HepG2 (cell line): ENCODE results near the gene MAGI1. TPM values are rescaled to one million over a fixed set of nuclear protein-coding genes. Genes with fewer than 3 reads are reported as not detected.
A peak's percentile ranks its signal among the peaks of the same experiment; 100 is the strongest.

Experiments
- ATAC-seq: fragments of 200-7000 bp; cut with Tn5 transposase; 3 replicates; pipeline ENCODE4 v1.9.1; 2020; ENCODE audit warnings: mild to moderate bottlenecking, moderate library complexity
- BruUV-seq: library from RNA; stranded (reverse); fragments of 400-500 nt; replicated peaks from 2 replicates; lab custom pipeline; 2021; lab: Mats Ljungman, UMichigan
- CTCF ChIA-PET: fragments of 300-600 bp; formaldehyde crosslinking; extraction: SDS; loops from one replicate; lab custom pipeline; 2021; ENCODE audit warnings: low total read pairs, inconsistent platforms, low intra/inter-chr PET ratio; lab: Yijun Ruan, JAX
- POLR2A ChIA-PET: fragments of 350-600 bp; sonication (Branson Sonifier 250); formaldehyde crosslinking; loops from one replicate; lab custom pipeline; 2020; ENCODE audit warnings: antibody characterized with exemption, inconsistent platforms; lab: Yijun Ruan, JAX
- DNase-seq: peaks from one replicate; pipeline ENCODE4 v3.0.0-alpha.2; 2015; ENCODE audit warnings: low spot score
- FAIRE-seq: peaks from 3 replicates; lab custom pipeline; 2011; peaks lifted over from hg19 to GRCh38; lab: Jason Lieb, UNC
- H2AFZ ChIP-seq: one replicate; pipeline ENCODE4 v1.6.1; 2011; ENCODE audit warnings: low read length, inconsistent platforms
- H3K27ac ChIP-seq: fragments of 300-600 bp; 3 replicates; pipeline ENCODE4 v1.8.0; 2011; ENCODE audit warnings: mixed run types, mild to moderate bottlenecking, mixed read lengths, low read length, inconsistent platforms; ENCODE audit not compliant: insufficient read depth; ENCODE audit errors: extremely low read length
- H3K27me3 ChIP-seq, 2 experiments: fragments of 200-600 bp in 1 of 2; 2 replicates in 1 of 2; 3 replicates in 1 of 2; pipeline versions ENCODE4 v1.6.0 to v1.8.0; 2011; ENCODE audit warnings: low read length in 2 of 2, mild to moderate bottlenecking in 2 of 2, moderate library complexity in 2 of 2, inconsistent platforms in 1 of 2; ENCODE audit not compliant: insufficient read depth in 2 of 2, control insufficient read depth in 1 of 2
- H3K36me3 ChIP-seq, 2 experiments: fragments of 200-600 bp in 1 of 2; replicated peaks in 1 of 2; 2 replicates in 1 of 2; 3 replicates in 1 of 2; pipeline versions ENCODE4 v1.5.1 to v1.8.0; 2011; ENCODE audit warnings: low read length in 2 of 2, inconsistent platforms in 1 of 2; ENCODE audit not compliant: insufficient read depth in 2 of 2, control insufficient read depth in 1 of 2
- H3K4me1 ChIP-seq: 2 replicates; pipeline ENCODE4 v1.5.1; 2012; ENCODE audit warnings: low read length, inconsistent platforms; ENCODE audit not compliant: insufficient read depth
- H3K4me2 ChIP-seq: 2 replicates; pipeline ENCODE4 v1.6.0; 2011; ENCODE audit warnings: low read depth, low read length, inconsistent platforms
- H3K4me3 ChIP-seq, 3 experiments: fragments of 200-600 bp in 1 of 3; sonication (generic), shearing (Covaris generic) in 1 of 3; replicated peaks in 1 of 3; 2 replicates each; pipeline ENCODE4 v1.5.1; 2011 to 2016; ENCODE audit warnings: low read length in 3 of 3, inconsistent platforms in 2 of 3, low read depth in 2 of 3, mild to moderate bottlenecking in 2 of 3, control low read depth in 1 of 3, mixed read lengths in 1 of 3; ENCODE audit not compliant: insufficient read depth in 1 of 3
- H3K79me2 ChIP-seq: one replicate; pipeline ENCODE4 v1.6.1; 2011; ENCODE audit warnings: low read length, inconsistent platforms; ENCODE audit not compliant: insufficient read depth
- H3K9ac ChIP-seq: 2 replicates; pipeline ENCODE4 v1.6.0; 2011; ENCODE audit warnings: mild to moderate bottlenecking, low read depth, low read length, inconsistent platforms; ENCODE audit not compliant: insufficient read depth
- H3K9me3 ChIP-seq: 2 replicates; pipeline ENCODE4 v1.5.1; 2012; ENCODE audit warnings: mild to moderate bottlenecking, low read length
- H4K20me1 ChIP-seq: 2 replicates; pipeline ENCODE4 v1.6.0; 2011; ENCODE audit warnings: inconsistent platforms, mild to moderate bottlenecking, low read length, moderate library complexity; ENCODE audit not compliant: insufficient read depth
- CREB1 ChIP-seq, 2 experiments: fragments of 450-650 bp in 1 of 2; IDR thresholded peaks; 2 replicates each; pipeline ENCODE4 v1.6.1; 2016 to 2017; ENCODE audit warnings: control low read depth in 1 of 2, mild to moderate bottlenecking in 1 of 2, missing compliant biosample characterization in 1 of 2, missing genetic modification characterization in 1 of 2
- HOXA3 ChIP-seq: sonication (generic); formaldehyde crosslinking; IDR thresholded peaks from 2 replicates; pipeline ENCODE4 v1.5.0; 2020; ENCODE audit warnings: missing genetic modification reagents
- KDM3A ChIP-seq: IDR thresholded peaks from 2 replicates; pipeline ENCODE4 v1.6.1; 2018; ENCODE audit warnings: low read depth, missing compliant biosample characterization
- KDM6A ChIP-seq: IDR thresholded peaks from 2 replicates; pipeline ENCODE4 v1.6.1; 2016; ENCODE audit warnings: low read depth
- PHF21A ChIP-seq: sonication (generic); formaldehyde crosslinking; IDR thresholded peaks from 2 replicates; pipeline ENCODE4 v1.5.0; 2020; ENCODE audit warnings: mild to moderate bottlenecking, missing genetic modification reagents
- ZFP36L1 ChIP-seq: sonication (generic); formaldehyde crosslinking; IDR thresholded peaks from 2 replicates; pipeline ENCODE4 v1.8.0; 2022; ENCODE audit warnings: mild to moderate bottlenecking, missing genetic modification reagents, moderate library complexity
- ZFP36L2 ChIP-seq: sonication (generic); formaldehyde crosslinking; IDR thresholded peaks from 2 replicates; pipeline ENCODE4 v1.4.0; 2020; ENCODE audit warnings: missing genetic modification reagents
- ZNF143 ChIP-seq: sonication (generic); formaldehyde crosslinking; IDR thresholded peaks from 2 replicates; pipeline ENCODE4 v1.4.0; 2020; ENCODE audit warnings: missing genetic modification reagents
- ZNF549 ChIP-seq: sonication (generic); formaldehyde crosslinking; IDR thresholded peaks from 2 replicates; pipeline ENCODE4 v1.5.0; 2020; ENCODE audit warnings: missing genetic modification reagents
- WGBS: methylation state at CpG from one replicate; pipeline ENCODE4 v1.1.6; 2017; ENCODE audit warnings: low lambda C conversion rate; 5-methylcytosine and 5-hydroxymethylcytosine counted together
- in situ Hi-C: cut with HindIII; loops from 2 replicates; pipeline ENCODE4 v1.10.0; 2017; ENCODE audit warnings: low pct_unique_long_range_greater_than_20kb; ENCODE audit not compliant: extremely low pct_ligation_motif_present
- intact Hi-C: fragments of 100-400 bp; cut with micrococcal nuclease; formaldehyde crosslinking; loops from one replicate; pipeline ENCODE4 v1.10.0; 2022; ENCODE audit not compliant: unreplicated experiment
- polyA plus RNA-seq, 8 experiments: library from polyadenylated mRNA; depleted of rRNA in 3 of 8; stranded (reverse) in 7 of 8; unstranded in 1 of 8; fragments of >200 nt; fragmentation: Illumina TruSeq in 4 of 8; extraction: Trizol in 4 of 8; gene quantifications; 2 replicates each; pipeline versions ENCODE4 v1.2.1 to v1.2.3, GENCODE V29; 2011 to 2016; ENCODE audit warnings: low read depth in 4 of 8, missing spikeins in 1 of 8, mixed read lengths in 1 of 8; ENCODE audit not compliant: insufficient read depth in 1 of 8
- total RNA-seq, 5 experiments: library from RNA; depleted of rRNA; stranded (reverse); fragments of >200 nt; fragmentation: Illumina TruSeq; extraction: Trizol; gene quantifications; 2 replicates each; pipeline ENCODE4 v1.2.3, GENCODE V29; 2016; ENCODE audit warnings: low read depth in 1 of 5
- TF ChIP-seq, protein P1 (sequence below): sonication (generic); formaldehyde crosslinking; IDR thresholded peaks from 2 replicates; pipeline ENCODE4 v1.4.0; 2020; ENCODE audit warnings: missing genetic modification reagents, mild to moderate bottlenecking, borderline replicate concordance
- TF ChIP-seq, protein P2 (sequence below): sonication (generic); IDR thresholded peaks from 2 replicates; pipeline ENCODE4 v1.6.1; 2016; ENCODE audit warnings: low read depth, borderline replicate concordance
- TF ChIP-seq, protein P3 (sequence below): sonication (generic); formaldehyde crosslinking; IDR thresholded peaks from 2 replicates; pipeline ENCODE4 v1.8.1; 2023; ENCODE audit warnings: mild to moderate bottlenecking, missing genetic modification reagents, borderline replicate concordance
- TF ChIP-seq, protein P4 (sequence below): sonication (generic); formaldehyde crosslinking; IDR thresholded peaks from 2 replicates; pipeline ENCODE4 v1.5.1; 2020; ENCODE audit warnings: missing genetic modification reagents, mild to moderate bottlenecking, borderline replicate concordance
- TF ChIP-seq, protein P5 (sequence below): sonication (generic); formaldehyde crosslinking; IDR thresholded peaks from 2 replicates; pipeline ENCODE4 v1.4.0; 2020; ENCODE audit warnings: missing genetic modification reagents

Gene MAGI1
- total and polyA plus RNA-seq, 2 of the 13 experiments (the other 11 are each of a cell fraction or from before 2014, with no cell fraction given): 22.2 to 26.0 TPM

DNA sequence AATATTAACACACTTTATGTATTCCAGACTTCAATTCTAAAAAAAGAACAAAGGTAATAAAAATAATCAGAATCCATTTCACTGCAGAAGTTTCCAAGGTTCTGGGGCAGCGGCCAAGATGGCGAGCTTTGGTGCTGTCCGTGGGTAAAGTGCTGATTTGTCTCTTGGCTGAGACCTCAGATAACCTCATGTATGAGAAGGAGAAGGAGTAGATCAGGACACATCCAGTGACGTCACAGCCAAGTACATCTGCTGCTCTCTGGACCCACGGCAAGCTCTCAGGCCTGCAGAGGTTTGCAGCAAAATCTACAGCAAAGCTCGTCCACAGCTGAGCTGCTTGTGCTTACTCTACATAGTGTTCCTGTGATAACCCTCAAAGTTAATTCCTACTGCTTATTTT lies 165.7 kb downstream of the MAGI1 start (continued):
- TF ChIP-seq, protein P1, sequence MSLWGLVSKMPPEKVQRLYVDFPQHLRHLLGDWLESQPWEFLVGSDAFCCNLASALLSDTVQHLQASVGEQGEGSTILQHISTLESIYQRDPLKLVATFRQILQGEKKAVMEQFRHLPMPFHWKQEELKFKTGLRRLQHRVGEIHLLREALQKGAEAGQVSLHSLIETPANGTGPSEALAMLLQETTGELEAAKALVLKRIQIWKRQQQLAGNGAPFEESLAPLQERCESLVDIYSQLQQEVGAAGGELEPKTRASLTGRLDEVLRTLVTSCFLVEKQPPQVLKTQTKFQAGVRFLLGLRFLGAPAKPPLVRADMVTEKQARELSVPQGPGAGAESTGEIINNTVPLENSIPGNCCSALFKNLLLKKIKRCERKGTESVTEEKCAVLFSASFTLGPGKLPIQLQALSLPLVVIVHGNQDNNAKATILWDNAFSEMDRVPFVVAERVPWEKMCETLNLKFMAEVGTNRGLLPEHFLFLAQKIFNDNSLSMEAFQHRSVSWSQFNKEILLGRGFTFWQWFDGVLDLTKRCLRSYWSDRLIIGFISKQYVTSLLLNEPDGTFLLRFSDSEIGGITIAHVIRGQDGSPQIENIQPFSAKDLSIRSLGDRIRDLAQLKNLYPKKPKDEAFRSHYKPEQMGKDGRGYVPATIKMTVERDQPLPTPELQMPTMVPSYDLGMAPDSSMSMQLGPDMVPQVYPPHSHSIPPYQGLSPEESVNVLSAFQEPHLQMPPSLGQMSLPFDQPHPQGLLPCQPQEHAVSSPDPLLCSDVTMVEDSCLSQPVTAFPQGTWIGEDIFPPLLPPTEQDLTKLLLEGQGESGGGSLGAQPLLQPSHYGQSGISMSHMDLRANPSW (CRISPR knock-in tag): no peak
- TF ChIP-seq CREB1 (IDR thresholded peaks at IDR 0.05) (peak; percentile 64; the same call in 1 of the 2 replicates), CREB1 (CRISPR knock-in tag; IDR thresholded peaks at IDR 0.05) (no peak), ZFP36L2 (CRISPR knock-in tag) (no peak), ZFP36L1 (CRISPR knock-in tag) (no peak), KDM6A (CRISPR knock-in tag) (no peak), KDM3A (no peak), HOXA3 (CRISPR knock-in tag) (no peak)

DNA sequence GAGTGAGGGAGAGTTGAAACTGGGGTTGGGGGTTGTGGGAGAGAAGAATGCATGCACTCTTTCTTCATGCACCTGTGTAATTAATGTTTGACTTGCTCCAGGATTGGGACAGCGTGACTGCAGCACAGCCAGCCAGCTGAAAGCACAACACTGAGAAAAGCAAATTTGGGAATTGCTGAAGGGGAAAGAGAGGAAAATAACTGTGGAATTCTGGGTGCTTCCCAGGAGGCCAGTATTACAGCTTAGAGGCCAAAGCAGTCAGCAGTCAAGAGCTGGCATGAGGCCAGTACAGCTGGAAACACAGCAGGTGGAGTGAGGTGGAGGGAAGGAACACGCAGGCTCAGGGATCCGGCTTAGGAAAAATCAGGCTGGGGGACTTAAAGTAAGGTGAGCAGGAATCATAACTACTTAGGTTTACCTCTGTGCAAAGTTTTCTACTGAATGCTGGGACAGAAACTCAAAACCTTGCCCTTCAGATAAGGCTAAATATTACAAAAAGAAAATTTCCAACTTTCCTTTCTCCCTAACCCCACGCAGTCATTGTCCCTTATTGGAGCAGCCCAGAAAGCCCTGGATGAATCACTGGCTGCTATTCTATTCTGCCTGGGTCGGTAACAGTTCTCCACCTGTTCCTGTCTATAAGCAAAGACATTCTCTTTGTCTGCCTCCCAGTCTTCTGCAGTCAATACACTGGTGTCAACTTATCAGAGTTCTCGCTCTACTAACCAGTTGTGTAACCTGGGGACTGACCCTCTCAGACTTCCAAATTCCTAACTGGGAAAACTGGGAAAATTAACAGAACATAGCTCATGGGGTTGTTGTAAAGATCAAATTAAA lies 167.2 kb downstream of the MAGI1 start:
- peaks cover 48% of the 10 kb centered on the region for H3K4me1 ChIP-seq
- in situ Hi-C loops (no loop called here), intact Hi-C loops (loop anchor here (5.0 kb wide), 1 partner anchor 44 kb away; no protein-coding TSS in a partner anchor)
- peak overlapping the region; percentile 20; the same call in 1 of the 2 replicates for H3K4me2 ChIP-seq
- H4K20me1 ChIP-seq: peaks cover 33% of the 10 kb centered on the region
- ChIA-PET CTCF (no interaction called here), POLR2A (no interaction called here)
- no peaks in the 10 kb centered on the region for H3K9me3 ChIP-seq
- 51% methylated on average over 6 of the region's 6 CpGs for WGBS
- peak; percentile 38 for DNase-seq
- H3K9ac ChIP-seq: no peak overlapping the region
- no peaks in the 10 kb centered on the region for H3K27me3 ChIP-seq
- no TSS peak for BruUV-seq
- H3K27ac ChIP-seq: peak overlapping the region; percentile 14
- no peak overlapping the region for H3K4me3 ChIP-seq
- TF ChIP-seq PHF21A (CRISPR knock-in tag) (peak; percentile 37; the same call in 1 of the 2 replicates), ZNF143 (CRISPR knock-in tag) (0 out of 2 replicates have a peak, but pooled peaks have one; percentile 32), ZNF549 (no peak), CREB1 (IDR thresholded peaks at IDR 0.05) (no peak), CREB1 (CRISPR knock-in tag; IDR thresholded peaks at IDR 0.05) (0 out of 2 replicates have a peak, but pooled peaks have one; percentile 18)
- TF ChIP-seq, protein P2, sequence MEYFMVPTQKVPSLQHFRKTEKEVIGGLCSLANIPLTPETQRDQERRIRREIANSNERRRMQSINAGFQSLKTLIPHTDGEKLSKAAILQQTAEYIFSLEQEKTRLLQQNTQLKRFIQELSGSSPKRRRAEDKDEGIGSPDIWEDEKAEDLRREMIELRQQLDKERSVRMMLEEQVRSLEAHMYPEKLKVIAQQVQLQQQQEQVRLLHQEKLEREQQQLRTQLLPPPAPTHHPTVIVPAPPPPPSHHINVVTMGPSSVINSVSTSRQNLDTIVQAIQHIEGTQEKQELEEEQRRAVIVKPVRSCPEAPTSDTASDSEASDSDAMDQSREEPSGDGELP: peak; percentile 72; the same call in 1 of the 2 replicates
- TF ChIP-seq, protein P3, sequence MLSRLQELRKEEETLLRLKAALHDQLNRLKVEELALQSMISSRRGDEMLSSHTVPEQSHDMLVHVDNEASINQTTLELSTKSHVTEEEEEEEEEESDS (CRISPR knock-in tag): no peak
- TF ChIP-seq, protein P4, sequence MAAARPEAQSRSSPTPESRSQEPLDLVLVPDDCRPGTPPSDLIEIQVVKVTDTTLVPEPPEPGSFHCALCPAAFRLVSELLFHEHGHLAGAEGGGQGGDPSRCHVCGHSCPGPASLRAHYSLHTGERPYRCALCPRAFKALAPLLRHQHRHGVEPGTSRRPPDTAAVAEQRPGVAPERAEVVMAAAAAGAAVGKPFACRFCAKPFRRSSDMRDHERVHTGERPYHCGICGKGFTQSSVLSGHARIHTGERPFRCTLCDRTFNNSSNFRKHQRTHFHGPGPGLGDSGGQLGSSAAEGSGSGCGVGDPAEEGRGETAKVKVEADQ (CRISPR knock-in tag): no peak
- TF ChIP-seq, protein P5, sequence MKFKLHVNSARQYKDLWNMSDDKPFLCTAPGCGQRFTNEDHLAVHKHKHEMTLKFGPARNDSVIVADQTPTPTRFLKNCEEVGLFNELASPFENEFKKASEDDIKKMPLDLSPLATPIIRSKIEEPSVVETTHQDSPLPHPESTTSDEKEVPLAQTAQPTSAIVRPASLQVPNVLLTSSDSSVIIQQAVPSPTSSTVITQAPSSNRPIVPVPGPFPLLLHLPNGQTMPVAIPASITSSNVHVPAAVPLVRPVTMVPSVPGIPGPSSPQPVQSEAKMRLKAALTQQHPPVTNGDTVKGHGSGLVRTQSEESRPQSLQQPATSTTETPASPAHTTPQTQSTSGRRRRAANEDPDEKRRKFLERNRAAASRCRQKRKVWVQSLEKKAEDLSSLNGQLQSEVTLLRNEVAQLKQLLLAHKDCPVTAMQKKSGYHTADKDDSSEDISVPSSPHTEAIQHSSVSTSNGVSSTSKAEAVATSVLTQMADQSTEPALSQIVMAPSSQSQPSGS (CRISPR knock-in tag): no peak
- peak; percentile 60 for FAIRE-seq
- H3K36me3 ChIP-seq: no peaks in the 10 kb centered on the region; a peak in 1 of 5 replicates
- peaks cover 61% of the 10 kb centered on the region for H3K79me2 ChIP-seq
- no peak overlapping the region for H2AFZ ChIP-seq
- ATAC-seq: peak; percentile 71
